T47D (cell line): Measurements from ENCODE around the gene FBXL7.

Experiments
- DNase-seq, 2 experiments: peaks; one replicate each; pipeline versions ENCODE4 v3.0.0 to v3.0.0-alpha.2; 2011 to 2012; ENCODE audit warnings: low read depth in 1 of 2, low spot score in 1 of 2
- JUND ChIP-seq: IDR thresholded peaks from 2 replicates; pipeline ENCODE4 v1.6.1; 2012; ENCODE audit warnings: low read depth
- in situ Hi-C: cut with HindIII; loops from 2 replicates; pipeline ENCODE4 v1.10.0; 2016; ENCODE audit warnings: low sequenced_read_pairs, low pct_unique_long_range_greater_than_20kb

Gene FBXL7

GRCh38 chr5:15737036-15737821 lies 237.2 kb downstream of the FBXL7 start:
- TF ChIP-seq JUND, result no peak
- DNase-seq, result no peak
- in situ Hi-C loops, result no loop called here

GRCh38 chr5:15737871-15738664 lies 238.1 kb downstream of the FBXL7 start:
- DNase-seq, result no peak
- TF ChIP-seq JUND, result no peak
- in situ Hi-C loops, result no loop called here

DNA sequence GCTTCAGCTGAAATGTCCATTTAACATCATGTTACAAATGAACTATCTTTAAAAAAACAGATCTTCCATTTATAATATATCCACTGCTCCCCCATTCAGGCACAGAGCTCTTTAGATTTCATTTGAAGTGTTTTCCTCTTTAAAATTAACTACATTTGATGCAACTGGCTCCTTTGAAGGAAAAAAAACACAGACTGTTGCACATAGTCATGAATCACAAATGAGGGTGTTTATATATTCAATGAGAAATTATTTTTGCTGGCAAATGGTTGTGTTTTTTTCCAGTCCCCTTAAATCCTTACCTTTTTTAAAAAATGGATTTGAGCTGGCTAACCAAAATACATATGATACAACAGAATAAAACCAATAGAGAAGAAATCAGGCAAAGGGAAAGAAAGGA lies 240.4 kb downstream of the FBXL7 start:
- TF ChIP-seq JUND, result no peak
- in situ Hi-C loops, result no loop called here

DNA sequence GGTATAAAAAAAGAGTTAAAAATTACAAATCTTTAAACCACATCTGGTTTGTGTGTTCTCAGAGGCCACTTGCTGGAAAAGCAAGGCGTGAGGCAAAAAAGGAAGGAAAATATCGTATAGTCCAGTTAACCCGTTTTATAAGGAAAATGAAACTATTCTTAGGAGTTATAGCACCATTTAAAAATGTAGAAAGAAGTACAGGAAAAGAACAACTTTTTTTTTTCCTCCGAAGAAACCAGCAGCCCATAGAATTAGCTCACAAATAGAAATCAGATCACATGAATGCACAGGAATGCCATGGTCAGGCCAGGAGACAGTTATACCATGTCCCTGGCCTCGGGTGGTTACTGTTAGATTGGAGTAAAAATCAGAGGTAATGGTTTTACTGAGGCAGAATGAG lies 241.6 kb downstream of the FBXL7 start:
- in situ Hi-C loops, result no loop called here
- no peak for DNase-seq
- TF ChIP-seq JUND, result no peak

More for the DNA sequence above, 240.4 kb downstream of the FBXL7 start:
- DNase-seq, result no peak

GRCh38 chr5:15746833-15747232 lies 246.9 kb downstream of the FBXL7 start:
- in situ Hi-C loops, result no loop called here
- no peak for TF ChIP-seq JUND

GRCh38 chr5:15748266-15748665 lies 248.3 kb downstream of the FBXL7 start:
- no peak for DNase-seq
- no peak for TF ChIP-seq JUND
- in situ Hi-C loops, result no loop called here

More at GRCh38 chr5:15746833-15747232, 246.9 kb downstream of the FBXL7 start:
- DNase-seq, result no peak

DNA sequence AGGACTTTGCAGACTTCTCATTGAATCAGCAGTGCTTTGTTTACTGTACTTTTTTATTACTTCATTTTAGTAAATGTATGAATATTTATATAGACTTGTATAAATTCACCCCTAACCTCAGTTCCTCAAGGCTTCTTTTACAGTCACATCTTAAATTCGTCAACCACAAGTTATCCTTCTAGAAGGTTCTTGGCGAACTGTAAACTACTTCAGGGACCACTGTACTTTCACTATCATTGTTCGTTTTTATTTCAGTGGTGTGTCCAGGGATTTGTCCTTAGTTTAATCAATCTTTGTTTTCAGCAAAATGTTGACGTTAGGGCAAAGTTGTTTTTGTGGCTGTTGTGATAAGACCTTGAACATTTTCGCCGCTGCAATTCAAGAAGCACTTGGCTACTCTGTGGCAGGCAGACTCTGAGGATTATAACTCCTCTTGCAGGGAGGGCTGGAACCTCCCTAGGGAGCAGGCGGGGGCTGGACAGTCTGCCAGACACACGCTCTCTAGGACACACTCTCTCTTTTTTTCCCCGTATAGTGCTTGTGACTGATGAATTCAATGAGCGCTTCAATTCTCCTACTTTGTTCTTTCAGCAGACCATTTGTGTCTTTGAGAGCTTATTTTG lies 252.8 kb downstream of the FBXL7 start:
- no peak for TF ChIP-seq JUND
- no peak for DNase-seq
- in situ Hi-C loops, result no loop called here

- in situ Hi-C loops, result no loop called here
- DNase-seq, result no peak
- TF ChIP-seq JUND, result no peak
Measured at GRCh38 chr5:15753752-15754151, 253.8 kb downstream of the FBXL7 start.

DNA sequence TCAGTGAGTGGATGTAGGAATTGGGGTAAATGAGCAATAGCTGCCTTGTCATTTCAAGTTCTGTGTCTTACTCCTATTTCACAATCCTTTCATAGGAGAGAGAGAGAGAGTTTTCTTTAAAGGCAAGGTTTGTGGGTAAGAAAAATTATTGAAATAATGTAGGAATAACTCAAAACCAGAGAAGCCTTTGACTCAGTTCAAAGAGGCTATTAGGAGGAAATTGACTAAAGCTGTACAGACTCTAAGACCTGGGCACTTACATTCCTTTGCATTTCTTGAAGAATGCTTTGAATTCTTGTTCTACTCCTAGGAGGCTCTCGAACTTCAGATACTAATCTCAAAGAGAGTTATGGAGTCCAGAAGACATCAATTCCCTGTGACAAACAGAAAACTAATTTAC lies 257.1 kb downstream of the FBXL7 start:
- in situ Hi-C loops, result no loop called here
- no peak for DNase-seq
- TF ChIP-seq JUND, result no peak

DNA sequence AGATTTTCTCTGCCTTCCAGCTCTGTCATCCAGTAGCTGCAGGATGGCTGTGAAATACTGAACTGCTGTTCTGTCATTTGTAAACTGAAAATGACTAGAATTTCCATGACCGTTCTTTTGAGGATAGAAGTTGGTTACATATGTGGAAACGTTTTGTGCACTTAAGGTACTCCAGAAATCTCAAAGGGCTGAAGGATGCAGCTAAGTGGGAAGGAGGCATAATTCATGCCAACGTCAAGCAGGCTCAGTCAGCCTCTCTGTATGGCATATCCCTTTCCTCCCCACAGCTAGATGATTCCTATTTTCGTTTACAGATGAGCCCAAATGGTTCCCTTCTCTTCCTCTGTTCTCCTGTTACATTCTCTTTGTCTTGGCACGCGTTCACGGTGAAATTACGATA lies 257.6 kb downstream of the FBXL7 start:
- in situ Hi-C loops, result no loop called here
- no peak for DNase-seq
- TF ChIP-seq JUND, result no peak

DNA sequence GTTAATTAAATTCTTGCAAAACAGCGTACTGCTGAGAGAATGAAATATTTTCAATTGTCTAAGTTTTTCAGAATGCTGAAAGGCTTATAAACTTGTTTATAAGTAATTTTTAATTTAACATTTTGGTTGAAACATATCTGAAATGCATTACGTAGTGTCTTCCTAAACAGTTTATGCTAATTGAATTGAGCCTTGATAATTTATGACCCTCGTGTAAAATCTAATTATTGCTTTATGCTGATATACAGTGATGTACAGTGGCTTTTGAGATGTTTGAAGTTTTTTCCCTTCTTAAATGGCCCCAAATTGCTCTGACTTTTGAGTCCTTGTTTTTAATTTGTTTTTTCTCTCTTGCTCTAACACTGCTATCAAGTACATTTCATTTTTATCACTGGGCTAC lies 262.7 kb downstream of the FBXL7 start:
- in situ Hi-C loops, result no loop called here
- no peak for DNase-seq
- no peak for TF ChIP-seq JUND

- in situ Hi-C loops, result no loop called here
Measured at GRCh38 chr5:15763754-15764153, 263.8 kb downstream of the FBXL7 start.

GRCh38 chr5:15768936-15769335 lies 269.0 kb downstream of the FBXL7 start:
- in situ Hi-C loops, result no loop called here
- TF ChIP-seq JUND, result no peak

More at GRCh38 chr5:15763754-15764153, 263.8 kb downstream of the FBXL7 start:
- TF ChIP-seq JUND, result no peak
- DNase-seq, result no peak

More at GRCh38 chr5:15768936-15769335, 269.0 kb downstream of the FBXL7 start:
- DNase-seq, result no peak
